Activated T-cell treated with anti-CD3 and anti-CD28 coated beads for 24 hours (primary cell): ENCODE measurements around the gene FBXO42.
"Not testable (repeated sequence)": the region's sequence is repeated elsewhere in the genome, so short reads cannot be mapped to it uniquely, and the experiment has no call there.

Source experiments
- DNase-seq: peaks from one replicate; pipeline ENCODE4 v3.0.0-alpha.2; 2020; ENCODE audit warnings: low read depth

The FBXO42 gene

GRCh38 chr1:16243936-16244649 is 108.2 kb downstream of the FBXO42 start:
- peak; percentile 64 for DNase-seq

- no peak for DNase-seq
These were observed 109.1 kb downstream of the FBXO42 start for GRCh38 chr1:16243215-16243610.

GRCh38 chr1:16242556-16243214 is 109.6 kb downstream of the FBXO42 start:
- DNase-seq, result no peak

GRCh38 chr1:16241221-16241708 is 111.0 kb downstream of the FBXO42 start:
- no peak for DNase-seq

GRCh38 chr1:16239972-16240491 is 112.2 kb downstream of the FBXO42 start:
- DNase-seq, result no peak

GRCh38 chr1:16237343-16237830 is 114.9 kb downstream of the FBXO42 start:
- DNase-seq, result no peak

- DNase-seq, result peak; percentile 95
These were observed 115.6 kb downstream of the FBXO42 start, which contains the start of gene CPLANE2 for GRCh38 chr1:16236511-16237342. Gene CPLANE2 (minus strand): TSS chr1:16237183. CDS start chr1:16236742, 441 bp downstream.

GRCh38 chr1:16235944-16236510 is 116.3 kb downstream of the FBXO42 start:
- peak; percentile 24 for DNase-seq

GRCh38 chr1:16235347-16235746 is 116.9 kb downstream of the FBXO42 start:
- no peak for DNase-seq

- no peak for DNase-seq
These were observed 118.8 kb downstream of the FBXO42 start for GRCh38 chr1:16233431-16233830.

- no peak for DNase-seq
These were observed 120.0 kb downstream of the FBXO42 start for GRCh38 chr1:16232316-16232710.

- no peak for DNase-seq
These were observed 120.7 kb downstream of the FBXO42 start for GRCh38 chr1:16231331-16232315.

- DNase-seq, result no peak
These were observed 121.5 kb downstream of the FBXO42 start for GRCh38 chr1:16230744-16231143.

- DNase-seq, result no peak
These were observed 122.1 kb downstream of the FBXO42 start for GRCh38 chr1:16229976-16230740.

- DNase-seq, result no peak
These were observed 125.6 kb downstream of the FBXO42 start for GRCh38 chr1:16226490-16227179.

- no peak for DNase-seq
These were observed 126.2 kb downstream of the FBXO42 start for GRCh38 chr1:16226129-16226489.

- DNase-seq, result no peak
These were observed 127.8 kb downstream of the FBXO42 start for GRCh38 chr1:16224472-16224871.

GRCh38 chr1:16222716-16223115 is 129.6 kb downstream of the FBXO42 start:
- DNase-seq, result not testable (repeated sequence)

- DNase-seq, result no peak
These were observed 130.8 kb downstream of the FBXO42 start for GRCh38 chr1:16221499-16221898.
